Dermis microvascular lymphatic vessel endothelial cell (primary cell): ENCODE measurements around the gene HNMT. TPM values are rescaled to one million over a fixed set of nuclear protein-coding genes. Genes with fewer than 3 reads are reported as not detected.
"Not testable (repeated sequence)": the region's sequence is repeated elsewhere in the genome, so short reads cannot be mapped to it uniquely, and the experiment has no call there.

Experiments used
- DNase-seq, 2 donors: peaks; one replicate each; pipeline versions ENCODE4 v3.0.0 to v3.0.0-alpha.2; 2010; ENCODE audit warnings: low read depth in 2 of 2
- total RNA-seq: library from RNA; depleted of rRNA; stranded (reverse); fragments of >200 nt; gene quantifications from 2 replicates; pipeline ENCODE4 v1.2.1, GENCODE V29; 2014

Gene HNMT
- total RNA-seq, 1 donor from 2014 or later: 3.0 TPM

DNA sequence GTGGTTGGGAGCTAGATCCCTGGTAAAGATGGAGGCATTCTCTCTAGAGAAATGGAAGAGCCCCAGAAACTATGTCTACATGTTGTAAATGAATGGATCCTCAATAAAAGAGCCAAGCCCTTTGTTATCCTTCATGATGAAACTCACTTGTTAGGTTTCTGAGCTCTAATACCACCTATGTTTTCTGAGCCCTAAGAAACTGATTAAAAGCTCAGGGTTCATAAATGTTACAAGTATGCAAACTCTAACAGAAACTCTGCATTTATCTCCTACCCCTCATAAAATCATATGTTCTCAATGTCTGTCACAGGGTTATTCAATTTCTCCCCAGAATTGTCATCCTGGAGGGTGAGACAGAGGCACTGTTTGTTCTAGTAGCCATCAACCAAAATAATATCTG, 18.0 kb upstream of the HNMT start:
- no peak for DNase-seq

GRCh38 chr2:137947032-137947727, 17.1 kb upstream of the HNMT start:
- no peak for DNase-seq

DNA sequence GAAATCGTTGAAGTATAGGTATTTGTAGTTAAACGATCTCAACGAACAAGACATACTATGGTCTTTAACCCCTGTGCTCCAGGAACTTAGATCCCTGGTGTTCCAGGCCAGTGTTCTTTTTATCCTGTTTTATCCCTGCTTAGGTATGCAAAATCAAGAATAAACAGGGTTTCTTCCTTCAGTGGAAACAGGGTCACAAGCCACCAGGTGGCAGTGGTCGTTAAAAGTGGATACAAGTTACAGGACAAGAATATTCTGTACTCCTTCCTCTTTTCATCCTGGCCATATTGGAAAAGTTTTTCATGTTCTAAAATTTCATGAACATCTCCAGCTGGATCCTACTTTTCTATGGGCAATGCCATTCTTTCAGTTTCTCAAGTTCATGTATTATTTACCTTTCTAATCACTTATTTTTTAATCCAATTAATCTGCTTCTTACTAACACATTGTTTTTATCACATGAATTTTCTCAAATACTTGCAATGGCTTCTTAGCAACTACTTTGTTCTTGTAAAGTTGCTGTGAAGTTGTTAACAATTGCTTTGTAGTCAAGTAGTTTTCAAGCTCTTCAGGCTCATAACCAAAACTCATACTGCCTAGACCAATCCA, 16.4 kb upstream of the HNMT start:
- peak; percentile 75 to 81 for DNase-seq

DNA sequence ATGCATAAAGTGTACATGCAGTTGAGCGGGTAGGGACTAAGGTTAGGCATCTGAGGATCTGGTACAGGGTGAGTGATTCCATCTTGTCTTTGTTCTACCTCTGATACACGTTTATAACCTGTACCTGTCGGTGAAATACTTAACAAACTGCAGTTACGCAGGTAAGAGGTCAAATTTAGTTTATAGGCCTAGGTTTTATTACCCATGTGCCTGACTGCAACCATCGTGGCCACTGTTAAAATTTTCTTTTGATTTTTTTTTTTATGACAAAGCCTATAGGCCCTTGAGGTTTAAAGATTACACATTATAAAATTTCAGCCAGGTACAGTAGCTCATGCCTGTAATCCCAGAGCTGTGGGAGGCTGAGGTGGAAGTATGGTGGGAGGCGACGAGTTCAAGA, 15.4 kb upstream of the HNMT start:
- no peak for DNase-seq

- no peak for DNase-seq
Measured at GRCh38 chr2:137950238-137950637, 14.0 kb upstream of the HNMT start.

DNA sequence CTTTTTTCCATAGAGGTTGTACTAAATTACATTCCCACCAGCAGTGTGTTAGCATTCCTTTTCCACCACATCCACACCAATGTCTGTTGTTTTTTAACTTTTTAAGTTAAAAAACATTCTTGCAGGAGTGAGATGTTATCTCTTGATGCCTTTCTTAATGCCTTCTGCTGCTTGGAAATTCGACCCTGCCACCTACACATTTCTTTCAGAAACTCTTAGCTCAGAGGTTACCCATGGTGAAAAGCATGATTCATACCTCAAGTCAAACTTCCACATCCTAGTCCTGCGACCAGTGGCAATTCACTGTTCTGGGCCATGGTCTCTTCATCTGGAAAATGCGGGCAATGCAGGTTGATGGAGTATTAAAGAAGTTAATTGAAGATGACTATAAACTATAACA, 12.7 kb upstream of the HNMT start:
- DNase-seq: no peak

DNA sequence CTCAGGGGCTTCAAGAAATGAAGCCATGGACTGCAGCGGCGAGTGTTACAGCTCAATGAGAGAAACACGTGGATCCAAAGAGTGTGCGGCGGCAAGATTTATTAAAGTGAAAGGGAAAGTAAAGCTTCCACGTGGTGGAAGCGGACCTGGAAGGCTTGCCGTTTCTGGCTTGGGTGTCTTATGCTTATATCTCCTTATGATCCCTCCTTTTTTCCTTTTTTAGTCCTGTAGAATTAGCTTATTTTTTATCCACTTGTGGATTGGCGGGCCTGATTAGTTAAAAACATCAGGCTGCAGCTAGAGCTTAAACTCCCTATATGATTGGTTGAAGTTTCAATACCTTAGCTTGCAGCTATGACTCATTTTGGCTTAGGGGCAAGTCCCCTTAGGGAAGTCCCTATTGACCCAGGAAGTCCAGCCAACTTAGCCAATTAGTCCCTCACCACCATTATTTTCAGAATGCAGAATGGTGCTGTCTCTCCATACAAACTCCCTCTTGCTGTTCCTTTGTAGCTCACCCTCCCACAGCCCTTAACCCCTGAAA, 11.6 kb upstream of the HNMT start:
- DNase-seq: peak in 1 of 2 donors; percentile 17

- DNase-seq: no peak
Measured at GRCh38 chr2:137955536-137955935, 8.7 kb upstream of the HNMT start.

GRCh38 chr2:137957033-137957432, 7.2 kb upstream of the HNMT start:
- no peak for DNase-seq

DNA sequence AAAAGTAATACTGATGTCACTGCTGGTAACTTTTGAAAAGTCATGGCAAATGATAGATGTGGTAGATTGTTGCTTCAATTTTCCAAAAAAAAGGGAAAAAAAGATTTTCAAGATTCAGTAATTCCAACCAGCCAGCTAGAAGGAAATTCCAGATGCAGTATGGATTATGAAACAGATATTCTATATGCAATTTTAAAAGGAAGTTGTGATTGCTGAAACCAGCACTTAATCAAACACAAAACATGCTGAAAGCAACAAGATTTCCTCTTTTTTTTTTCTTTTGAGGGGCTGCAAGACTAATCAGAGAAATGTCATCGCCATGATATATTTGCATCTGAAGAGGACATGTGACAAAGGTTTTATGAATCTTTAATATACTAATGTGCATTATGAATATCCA, 5.1 kb upstream of the HNMT start:
- no peak for DNase-seq

DNA sequence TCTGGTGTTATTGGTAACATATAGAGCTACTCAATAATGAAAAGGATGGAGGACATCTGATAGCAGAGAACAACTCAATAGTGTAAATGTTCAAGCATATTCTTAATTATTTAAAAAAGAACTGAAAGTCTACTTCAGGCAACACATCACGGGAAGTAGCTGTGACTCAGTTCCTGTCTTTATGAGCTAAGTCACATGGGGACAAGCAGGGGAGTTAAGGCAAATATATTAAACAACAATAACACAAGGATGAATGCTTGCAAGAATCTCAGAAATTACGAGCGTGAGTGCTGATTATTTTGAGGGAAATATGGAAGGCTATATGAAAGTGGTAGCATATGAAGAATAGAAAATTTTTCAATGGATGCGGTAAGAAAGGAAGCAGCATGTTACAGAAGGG, 4.0 kb upstream of the HNMT start:
- DNase-seq: peak in 1 of 2 donors; percentile 66

DNA sequence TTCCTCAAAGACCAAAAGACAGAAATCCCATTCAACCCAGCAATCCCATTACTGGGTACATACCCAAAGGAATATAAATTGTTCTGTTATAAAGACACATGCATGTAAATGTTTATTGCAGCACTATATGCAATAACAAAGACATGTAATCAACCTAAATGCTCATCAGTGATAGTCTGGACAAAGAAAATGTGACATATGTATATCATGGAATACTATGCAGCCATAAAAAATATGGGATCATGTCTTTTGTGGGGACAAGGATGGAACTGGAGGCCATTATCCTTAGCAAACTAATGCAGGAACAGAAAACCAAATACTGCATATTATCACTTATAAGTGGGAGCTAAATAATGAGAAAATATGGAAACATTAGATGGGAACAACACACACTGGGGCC, 2.7 kb upstream of the HNMT start:
- DNase-seq: no peak

DNA sequence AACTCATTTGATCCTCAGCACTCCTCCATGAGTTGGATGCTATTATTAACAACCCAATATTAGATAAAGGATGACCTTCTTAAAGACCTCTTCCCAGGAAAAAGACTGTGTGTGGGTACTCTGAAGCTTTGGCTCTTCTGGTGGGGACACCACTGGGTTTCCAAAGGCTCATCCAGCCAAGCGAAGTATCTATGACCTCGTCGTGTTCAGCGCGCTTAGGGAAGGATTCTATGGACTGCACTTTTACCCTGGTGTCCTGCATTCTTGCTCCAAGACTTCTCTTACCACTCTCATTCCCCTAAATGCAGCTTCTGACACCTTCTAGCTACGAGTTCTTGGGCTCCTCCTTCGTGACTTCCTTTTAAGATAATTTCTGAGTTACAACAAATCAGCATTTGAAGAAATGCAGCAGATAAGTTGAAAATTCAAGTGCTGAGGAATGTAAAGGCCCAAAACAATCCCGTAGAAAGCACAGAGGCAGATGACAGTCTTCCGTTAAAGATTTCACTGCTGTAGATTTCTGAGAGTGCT, 673 bp upstream of the HNMT start:
- peak in 1 of 2 donors; percentile 2 for DNase-seq

GRCh38 chr2:137964859-137965459, 686 bp downstream of the HNMT start:
- DNase-seq: no peak

DNA sequence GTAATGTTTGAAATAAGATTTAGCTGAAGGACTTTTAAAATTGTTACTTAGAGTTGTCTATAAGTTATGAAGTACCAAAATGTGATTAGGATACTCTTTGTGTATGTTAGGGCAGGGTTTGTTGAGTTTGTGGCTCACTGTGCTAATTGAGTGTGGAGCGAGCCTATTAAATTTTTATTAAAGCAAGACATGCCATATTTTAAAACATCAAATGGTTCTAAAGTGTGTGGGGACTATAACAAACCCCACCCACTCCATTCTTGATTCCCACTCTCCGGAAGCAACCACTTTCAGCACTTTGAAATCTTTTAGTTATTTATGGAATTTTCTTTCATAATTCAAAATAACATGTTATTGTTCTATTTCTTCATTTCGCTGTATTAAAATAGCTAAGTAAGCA, 1.8 kb downstream of the HNMT start:
- DNase-seq: no peak

GRCh38 chr2:137967042-137967441, 2.8 kb downstream of the HNMT start:
- DNase-seq: no peak

- no peak for DNase-seq
Measured at GRCh38 chr2:137968477-137969417, 4.5 kb downstream of the HNMT start.

DNA sequence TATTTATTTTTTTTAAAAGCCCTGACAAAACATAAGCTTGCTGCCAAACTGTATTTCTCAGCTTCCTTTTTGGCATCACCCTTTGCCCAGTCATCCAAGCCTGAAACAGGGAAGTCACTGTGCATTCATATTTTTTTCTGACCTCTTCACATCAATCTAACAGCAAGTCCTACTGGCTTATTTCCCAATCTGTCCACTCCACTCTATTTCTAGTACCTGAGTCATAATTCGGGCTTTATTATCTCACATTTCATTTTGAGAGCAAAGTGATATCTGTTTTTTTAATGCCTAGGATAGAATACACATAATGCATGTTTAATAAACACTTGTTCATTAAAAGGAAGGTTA, 5.1 kb downstream of the HNMT start:
- DNase-seq: peak; percentile 96 to 97

- no peak for DNase-seq
Measured at GRCh38 chr2:137969876-137970275, 5.6 kb downstream of the HNMT start.

- not testable (repeated sequence) for DNase-seq
Measured at GRCh38 chr2:137971259-137971658, 7.0 kb downstream of the HNMT start.

- no peak for DNase-seq
Measured at GRCh38 chr2:137973280-137973679, 9.0 kb downstream of the HNMT start.
